ENCODE results near the gene CDH20.

- no peak for TF ChIP-seq CTCF (IDR thresholded peaks at IDR 0.05; ENCODE audit: poor library complexity)
- no peak for TF ChIP-seq EZH2 (IDR thresholded peaks at IDR 0.05; ENCODE audit: borderline replicate concordance)
Observed at GRCh38 chr18:61541673-61542072, 208.4 kb downstream of the CDH20 start.

Data from hepatocyte (in vitro differentiated cells).